ENCODE measurements around the gene ARSH.

- TF ChIP-seq, protein P1, sequence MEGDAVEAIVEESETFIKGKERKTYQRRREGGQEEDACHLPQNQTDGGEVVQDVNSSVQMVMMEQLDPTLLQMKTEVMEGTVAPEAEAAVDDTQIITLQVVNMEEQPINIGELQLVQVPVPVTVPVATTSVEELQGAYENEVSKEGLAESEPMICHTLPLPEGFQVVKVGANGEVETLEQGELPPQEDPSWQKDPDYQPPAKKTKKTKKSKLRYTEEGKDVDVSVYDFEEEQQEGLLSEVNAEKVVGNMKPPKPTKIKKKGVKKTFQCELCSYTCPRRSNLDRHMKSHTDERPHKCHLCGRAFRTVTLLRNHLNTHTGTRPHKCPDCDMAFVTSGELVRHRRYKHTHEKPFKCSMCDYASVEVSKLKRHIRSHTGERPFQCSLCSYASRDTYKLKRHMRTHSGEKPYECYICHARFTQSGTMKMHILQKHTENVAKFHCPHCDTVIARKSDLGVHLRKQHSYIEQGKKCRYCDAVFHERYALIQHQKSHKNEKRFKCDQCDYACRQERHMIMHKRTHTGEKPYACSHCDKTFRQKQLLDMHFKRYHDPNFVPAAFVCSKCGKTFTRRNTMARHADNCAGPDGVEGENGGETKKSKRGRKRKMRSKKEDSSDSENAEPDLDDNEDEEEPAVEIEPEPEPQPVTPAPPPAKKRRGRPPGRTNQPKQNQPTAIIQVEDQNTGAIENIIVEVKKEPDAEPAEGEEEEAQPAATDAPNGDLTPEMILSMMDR (conservative IDR thresholded peaks at IDR 0.05 in 1 of 2, IDR thresholded peaks at IDR 0.05 in 1 of 2; ENCODE audit: extremely low read depth in 1 of 2, insufficient read depth in 1 of 2, low read depth in 1 of 2, low read length in 2 of 2) = no peak
- TF ChIP-seq EZH2 (IDR thresholded peaks at IDR 0.05; ENCODE audit: borderline replicate concordance, low read length) = no peak
These were observed 38.8 kb upstream of the ARSH start for GRCh38 chrX:2967584-2967983.

Data from mammary epithelial cell (primary cell).